ENCODE results near the gene CAMTA1. TPM values are rescaled to one million over a fixed set of nuclear protein-coding genes. Genes with fewer than 3 reads are reported as not detected.
"Not testable (repeated sequence)": the region's sequence is repeated elsewhere in the genome, so short reads cannot be mapped to it uniquely, and the experiment has no call there.

Gene CAMTA1
- total RNA-seq, 1 experiment from 2014 or later = 69.5 TPM

DNA sequence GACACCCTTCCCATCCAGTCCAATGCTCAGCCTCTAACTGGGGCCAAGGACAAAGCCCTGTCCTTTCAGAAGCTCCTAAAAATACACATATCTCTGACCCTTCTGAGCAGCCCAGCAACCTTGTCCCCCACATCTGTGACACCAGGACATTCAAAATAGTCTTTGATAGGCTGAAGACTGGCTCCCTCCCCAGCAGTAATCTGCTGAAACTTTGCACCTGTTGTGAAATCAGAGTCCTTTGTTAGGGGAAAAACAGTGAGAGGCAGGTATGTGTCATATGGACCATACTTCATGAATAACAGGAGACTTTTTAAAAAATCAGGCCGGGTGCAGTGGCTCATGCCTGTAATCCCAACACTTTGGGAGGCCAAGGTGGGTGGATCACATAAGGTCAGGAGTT is 903.4 kb downstream of the CAMTA1 start (continued):
- no peak for TF ChIP-seq ELF1 (IDR thresholded peaks at IDR 0.05; ENCODE audit: borderline replicate concordance, low read depth)
- TF ChIP-seq, protein P1, sequence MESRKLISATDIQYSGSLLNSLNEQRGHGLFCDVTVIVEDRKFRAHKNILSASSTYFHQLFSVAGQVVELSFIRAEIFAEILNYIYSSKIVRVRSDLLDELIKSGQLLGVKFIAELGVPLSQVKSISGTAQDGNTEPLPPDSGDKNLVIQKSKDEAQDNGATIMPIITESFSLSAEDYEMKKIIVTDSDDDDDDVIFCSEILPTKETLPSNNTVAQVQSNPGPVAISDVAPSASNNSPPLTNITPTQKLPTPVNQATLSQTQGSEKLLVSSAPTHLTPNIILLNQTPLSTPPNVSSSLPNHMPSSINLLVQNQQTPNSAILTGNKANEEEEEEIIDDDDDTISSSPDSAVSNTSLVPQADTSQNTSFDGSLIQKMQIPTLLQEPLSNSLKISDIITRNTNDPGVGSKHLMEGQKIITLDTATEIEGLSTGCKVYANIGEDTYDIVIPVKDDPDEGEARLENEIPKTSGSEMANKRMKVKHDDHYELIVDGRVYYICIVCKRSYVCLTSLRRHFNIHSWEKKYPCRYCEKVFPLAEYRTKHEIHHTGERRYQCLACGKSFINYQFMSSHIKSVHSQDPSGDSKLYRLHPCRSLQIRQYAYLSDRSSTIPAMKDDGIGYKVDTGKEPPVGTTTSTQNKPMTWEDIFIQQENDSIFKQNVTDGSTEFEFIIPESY (IDR thresholded peaks at IDR 0.05; ENCODE audit: extremely low read depth, insufficient replicate concordance, low read length) = no peak
- no peak for TF ChIP-seq RAD21 (IDR thresholded peaks at IDR 0.05; ENCODE audit: low read depth)
- TF ChIP-seq EZH2phosphoT487 (IDR thresholded peaks at IDR 0.05; ENCODE audit: borderline replicate concordance) = no peak
- no peak for TF ChIP-seq SP1 (IDR thresholded peaks at IDR 0.05; ENCODE audit: low read depth)

DNA sequence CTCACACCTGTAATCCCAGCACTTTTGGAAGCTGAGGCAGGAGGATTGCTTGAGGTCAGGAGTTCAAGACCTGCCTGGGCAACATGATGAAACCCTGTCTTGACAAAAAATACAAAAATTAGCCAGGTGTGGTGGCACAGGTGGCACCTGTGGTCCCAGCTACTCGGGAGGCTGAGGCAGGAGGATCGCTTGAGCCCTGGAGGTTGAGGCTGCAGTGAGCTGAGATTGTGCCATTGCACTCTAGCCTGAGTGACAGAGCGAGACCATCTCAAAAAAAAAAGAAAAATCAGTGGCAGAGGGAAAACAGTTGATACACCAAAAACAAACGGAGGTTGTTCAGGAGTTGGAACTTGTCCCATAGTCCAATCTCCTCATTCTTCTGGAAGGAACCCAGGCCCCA is 904.1 kb downstream of the CAMTA1 start:
- BruUV-seq (replicated peaks); H3K9me2 ChIP-seq (ENCODE audit: insufficient read depth); DNase-seq (ENCODE audit: low read depth, low spot score); H3K9me3 ChIP-seq (ENCODE audit: control insufficient read depth in 1 of 2, insufficient read depth in 1 of 2, low read depth in 1 of 2, low read length in 2 of 2); CTCF ChIA-PET; H3K4me1 ChIP-seq (ENCODE audit: control insufficient read depth in 1 of 2, insufficient read depth in 2 of 2, low read length in 2 of 2); H3K27ac ChIP-seq (ENCODE audit: low read depth, low read length); RAD21 ChIA-PET (ENCODE audit: low non-redundant PET in 1 of 2, low total read pairs in 2 of 2, uncharacterized antibody in 2 of 2, unreplicated experiment in 2 of 2); H4K20me1 ChIP-seq (ENCODE audit: insufficient read depth); H3K36me3 ChIP-seq (ENCODE audit: control insufficient read depth in 1 of 2, insufficient read depth in 2 of 2, low read length in 2 of 2); POLR2A ChIA-PET; intact Hi-C loops (cut with micrococcal nuclease); H3K9ac ChIP-seq (ENCODE audit: low read length); H3K4me3 ChIP-seq (replicated peaks in 1 of 2; ENCODE audit: low read depth in 1 of 2, low read length in 2 of 2); H3K27me3 ChIP-seq (ENCODE audit: insufficient read depth, low read length); H2AFZ ChIP-seq (ENCODE audit: low read depth, low read length, poor library complexity, severe bottlenecking); ATAC-seq; H3K79me2 ChIP-seq (ENCODE audit: insufficient read depth, low read length); H3K4me2 ChIP-seq (ENCODE audit: low read length): not testable (repeated sequence)

DNA sequence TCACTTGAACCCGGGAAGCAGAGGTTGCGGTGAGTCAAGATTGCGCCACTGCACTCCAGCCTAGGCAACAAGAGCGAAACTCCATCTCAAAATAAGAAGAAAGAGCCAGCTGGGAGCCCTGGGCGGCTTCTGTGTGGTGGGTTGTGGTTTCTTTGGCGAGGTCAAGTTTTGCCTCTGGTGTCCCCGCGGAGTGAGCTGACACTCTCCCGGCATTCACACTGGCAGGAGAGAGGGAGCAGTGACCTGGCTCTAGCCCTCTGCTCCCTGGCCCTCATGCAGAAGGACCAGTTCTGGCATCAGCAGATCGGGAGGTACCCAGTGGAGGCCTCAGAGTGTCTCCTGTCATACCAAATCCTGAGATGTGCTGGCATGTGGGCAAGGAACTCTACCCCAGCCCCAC is 904.8 kb downstream of the CAMTA1 start:
- no peaks in the 10 kb centered on the region for H3K4me1 ChIP-seq (ENCODE audit: control insufficient read depth in 1 of 2, insufficient read depth in 2 of 2, low read length in 2 of 2)

More for the DNA sequence above, 904.8 kb downstream of the CAMTA1 start:
- Histone ChIP-seq H2AFZ (ENCODE audit: low read depth, low read length, poor library complexity, severe bottlenecking) (no peak overlapping the region), H3K4me3 (replicated peaks in 1 of 2; ENCODE audit: low read depth in 1 of 2, low read length in 2 of 2) (no peak overlapping the region), H3K4me2 (ENCODE audit: low read length) (no peak overlapping the region), H3K9ac (ENCODE audit: low read length) (no peak overlapping the region), H3K27me3 (ENCODE audit: insufficient read depth, low read length) (0 out of 2 replicates have a peak, but pooled peaks cover 2% of the 10 kb centered on the region), H3K36me3 (ENCODE audit: control insufficient read depth in 1 of 2, insufficient read depth in 2 of 2, low read length in 2 of 2) (no peaks in the 10 kb centered on the region), H4K20me1 (ENCODE audit: insufficient read depth) (no peaks in the 10 kb centered on the region), H3K9me2 (ENCODE audit: insufficient read depth) (no peaks in the 10 kb centered on the region), H3K9me3 (ENCODE audit: control insufficient read depth in 1 of 2, insufficient read depth in 1 of 2, low read depth in 1 of 2, low read length in 2 of 2) (peaks cover 0 to 7% of the 10 kb centered on the region in 2 experiments; a peak in 1 of 4 replicates), H3K79me2 (ENCODE audit: insufficient read depth, low read length) (no peaks in the 10 kb centered on the region), H3K27ac (ENCODE audit: low read depth, low read length) (no peak overlapping the region)
- ATAC-seq = no peak; the same call in 1 of the 2 replicates
- ChIA-PET POLR2A (no interaction called here), CTCF (no interaction called here), RAD21 (ENCODE audit: low non-redundant PET in 1 of 2, low total read pairs in 2 of 2, uncharacterized antibody in 2 of 2, unreplicated experiment in 2 of 2) (no interaction called here)
- BruUV-seq (replicated peaks) = no TSS peak
- no peak for DNase-seq (ENCODE audit: low read depth, low spot score)
- intact Hi-C loops (cut with micrococcal nuclease) = no loop called here
- TF ChIP-seq ZFX (IDR thresholded peaks at IDR 0.05) (no peak), EGR1 (IDR thresholded peaks at IDR 0.05; ENCODE audit: low read depth) (no peak), ZNF274 (IDR thresholded peaks at IDR 0.05; ENCODE audit: low read depth, low read length) (no peak), JUND (IDR thresholded peaks at IDR 0.05) (no peak), POLR2A (IDR thresholded peaks at IDR 0.05; ENCODE audit: borderline replicate concordance, extremely low read depth, insufficient read depth, insufficient read length) (no peak), TCF7L2 (IDR thresholded peaks at IDR 0.05; ENCODE audit: borderline replicate concordance, extremely low read depth, insufficient read depth, insufficient read length) (no peak)

Measured in HCT116 (cell line).